KMS-11 (cell line): Measurements from ENCODE around the gene MCM7.

Source experiments
- H2AFZ ChIP-seq: fragments of 200-600 bp; sonication (generic); 2 replicates; pipeline ENCODE4 v1.6.1; 2016; ENCODE audit warnings: antibody characterized with exemption, mixed run types, low read depth
- H3K27ac ChIP-seq: fragments of 200-600 bp; sonication (generic); 2 replicates; pipeline ENCODE4 v1.6.1; 2016; ENCODE audit warnings: mild to moderate bottlenecking, mixed run types
- H3K27me3 ChIP-seq: fragments of 200-600 bp; sonication (generic); 2 replicates; pipeline ENCODE4 v1.6.1; 2017; ENCODE audit warnings: mild to moderate bottlenecking, low read depth, mixed run types, moderate library complexity; ENCODE audit not compliant: insufficient read depth
- H3K36me3 ChIP-seq: fragments of 200-600 bp; sonication (generic); 2 replicates; pipeline ENCODE4 v1.6.1; 2017; ENCODE audit warnings: mild to moderate bottlenecking, mixed run types; ENCODE audit not compliant: insufficient read depth
- H3K4me1 ChIP-seq: fragments of 200-600 bp; sonication (generic); 2 replicates; pipeline ENCODE4 v1.6.1; 2016; ENCODE audit warnings: mild to moderate bottlenecking, low read depth, mixed run types; ENCODE audit not compliant: poor library complexity, severe bottlenecking
- H3K4me2 ChIP-seq: fragments of 200-600 bp; sonication (generic); 2 replicates; pipeline ENCODE4 v1.7.0; 2016; ENCODE audit warnings: mild to moderate bottlenecking, mixed run types
- H3K4me3 ChIP-seq: fragments of 200-600 bp; sonication (generic); IDR thresholded peaks from 2 replicates; pipeline ENCODE4 v1.6.1; 2017; ENCODE audit warnings: low read depth, low read length, mixed read lengths; ENCODE audit not compliant: insufficient read depth
- H3K79me2 ChIP-seq: fragments of 200-600 bp; sonication (generic); 2 replicates; pipeline ENCODE4 v1.6.1; 2016; ENCODE audit warnings: low read depth, mixed run types; ENCODE audit not compliant: insufficient read depth
- H3K9ac ChIP-seq: fragments of 200-600 bp; sonication (generic); 2 replicates; pipeline ENCODE4 v1.6.1; 2016; ENCODE audit warnings: mild to moderate bottlenecking, mixed run types
- H4K20me1 ChIP-seq: fragments of 200-600 bp; sonication (generic); 2 replicates; pipeline ENCODE4 v1.6.1; 2016; ENCODE audit warnings: mild to moderate bottlenecking, mixed run types; ENCODE audit not compliant: insufficient read depth
- TF ChIP-seq, protein P1 (sequence below): fragments of 200-600 bp; sonication (generic); conservative IDR thresholded peaks from 2 replicates; pipeline ENCODE4 v1.6.1; 2017; ENCODE audit warnings: low read depth, mild to moderate bottlenecking, antibody characterized with exemption, low read length, moderate library complexity, mixed read lengths

MCM7 gene

GRCh38 chr7:100082978-100083377 lies 18.2 kb downstream of the MCM7 start:
- Histone ChIP-seq H3K4me3 (no peak overlapping the region), H3K79me2 (peaks cover 35% of the 10 kb centered on the region), H3K36me3 (peaks cover 6% of the 10 kb centered on the region; the same call in 1 of the 2 replicates), H2AFZ (peak overlapping the region; percentile 10; the same call in 1 of the 2 replicates), H4K20me1 (no peaks in the 10 kb centered on the region), H3K4me2 (peak overlapping the region; percentile 96), H3K9ac (peak overlapping the region; percentile 98; the same call in 1 of the 2 replicates), H3K4me1 (peaks cover 19% of the 10 kb centered on the region), H3K27me3 (no peaks in the 10 kb centered on the region; the same call in 1 of the 2 replicates), H3K27ac (peak overlapping the region; percentile 98; the same call in 1 of the 2 replicates)
- TF ChIP-seq, protein P1, sequence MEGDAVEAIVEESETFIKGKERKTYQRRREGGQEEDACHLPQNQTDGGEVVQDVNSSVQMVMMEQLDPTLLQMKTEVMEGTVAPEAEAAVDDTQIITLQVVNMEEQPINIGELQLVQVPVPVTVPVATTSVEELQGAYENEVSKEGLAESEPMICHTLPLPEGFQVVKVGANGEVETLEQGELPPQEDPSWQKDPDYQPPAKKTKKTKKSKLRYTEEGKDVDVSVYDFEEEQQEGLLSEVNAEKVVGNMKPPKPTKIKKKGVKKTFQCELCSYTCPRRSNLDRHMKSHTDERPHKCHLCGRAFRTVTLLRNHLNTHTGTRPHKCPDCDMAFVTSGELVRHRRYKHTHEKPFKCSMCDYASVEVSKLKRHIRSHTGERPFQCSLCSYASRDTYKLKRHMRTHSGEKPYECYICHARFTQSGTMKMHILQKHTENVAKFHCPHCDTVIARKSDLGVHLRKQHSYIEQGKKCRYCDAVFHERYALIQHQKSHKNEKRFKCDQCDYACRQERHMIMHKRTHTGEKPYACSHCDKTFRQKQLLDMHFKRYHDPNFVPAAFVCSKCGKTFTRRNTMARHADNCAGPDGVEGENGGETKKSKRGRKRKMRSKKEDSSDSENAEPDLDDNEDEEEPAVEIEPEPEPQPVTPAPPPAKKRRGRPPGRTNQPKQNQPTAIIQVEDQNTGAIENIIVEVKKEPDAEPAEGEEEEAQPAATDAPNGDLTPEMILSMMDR = no peak

DNA sequence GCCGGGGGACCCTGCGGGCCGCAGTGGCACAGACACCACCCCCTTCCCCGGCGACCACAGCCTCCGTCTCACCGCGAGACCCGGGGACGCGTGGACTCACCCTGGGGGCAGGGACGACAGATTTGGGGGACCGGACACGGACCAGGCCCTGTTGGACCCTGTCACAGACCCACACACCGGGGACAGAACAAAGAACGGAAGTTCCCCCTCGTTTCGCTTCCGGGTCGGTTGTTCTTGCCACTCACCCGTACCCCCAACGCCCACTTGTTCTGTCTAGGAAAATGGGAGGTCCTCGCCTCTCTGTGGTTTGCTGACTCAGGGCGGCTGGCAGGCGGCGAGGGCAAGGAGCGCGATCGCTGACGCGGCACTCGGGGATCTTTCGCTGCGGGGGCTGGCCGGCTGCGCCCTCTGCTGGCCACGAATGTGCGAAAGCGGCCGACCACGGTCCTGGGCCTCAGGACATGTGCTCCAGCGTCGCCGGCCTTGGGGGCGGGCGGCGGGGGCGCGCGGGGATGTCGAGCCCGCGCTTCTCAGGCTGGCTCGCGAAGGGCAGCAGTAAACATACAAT lies 19.6 kb downstream of the MCM7 start, which contains the start of gene ZNF3:
ZNF3 (minus strand) TSS at position 189 of the 568 bp plus-strand sequence. CDS start 4,366 bp downstream, outside the sequence.
- Histone ChIP-seq H3K27ac (peak within 1 kb of the TSS; percentile 98), H3K27me3 (no peaks in the 10 kb centered on the region; the same call in 1 of the 2 replicates), H3K4me3 (peak within 1 kb of the TSS; percentile 34), H4K20me1 (no peaks in the 10 kb centered on the region), H3K4me1 (peaks cover 18% of the 10 kb centered on the region), H3K36me3 (peaks cover 9% of the 10 kb centered on the region; the same call in 1 of the 2 replicates), H3K9ac (peak within 1 kb of the TSS; percentile 98), H3K4me2 (peak within 1 kb of the TSS; percentile 96), H3K79me2 (peaks cover 37% of the 10 kb centered on the region), H2AFZ (peak within 1 kb of the TSS; percentile 10; the same call in 1 of the 2 replicates)
- TF ChIP-seq, protein P1 = peak; percentile 92

- Histone ChIP-seq H4K20me1 (no peaks in the 10 kb centered on the region), H3K9ac (peak overlapping the region; percentile 98), H2AFZ (peak overlapping the region; percentile 10; the same call in 1 of the 2 replicates), H3K4me3 (peak overlapping the region; percentile 34), H3K27ac (peak overlapping the region; percentile 98), H3K27me3 (no peaks in the 10 kb centered on the region; the same call in 1 of the 2 replicates), H3K4me1 (peaks cover 18% of the 10 kb centered on the region), H3K36me3 (peaks cover 9% of the 10 kb centered on the region; the same call in 1 of the 2 replicates), H3K4me2 (peak overlapping the region; percentile 79), H3K79me2 (peaks cover 37% of the 10 kb centered on the region)
- TF ChIP-seq, protein P1 = no peak
These were observed 20.2 kb downstream of the MCM7 start for GRCh38 chr7:100080907-100081534.

GRCh38 chr7:100079024-100079560 lies 22.1 kb downstream of the MCM7 start:
- no peaks in the 10 kb centered on the region for H4K20me1 ChIP-seq
- TF ChIP-seq, protein P1 = no peak
- peaks cover 22% of the 10 kb centered on the region; the same call in 1 of the 2 replicates for H3K36me3 ChIP-seq
- H3K79me2 ChIP-seq = peaks cover 37% of the 10 kb centered on the region
- no peak overlapping the region for H3K4me3 ChIP-seq
- H3K9ac ChIP-seq = no peak overlapping the region
- no peak overlapping the region for H3K27ac ChIP-seq
- peaks cover 18% of the 10 kb centered on the region for H3K4me1 ChIP-seq
- H3K27me3 ChIP-seq = no peaks in the 10 kb centered on the region; the same call in 1 of the 2 replicates
- H2AFZ ChIP-seq = no peak overlapping the region
- H3K4me2 ChIP-seq = no peak overlapping the region
